Stimulated activated CD4-positive, alpha-beta T cell treated with anti-CD3 and anti-CD28 coated beads, Interleukin-12 subunit alpha, Interleukin-12 subunit beta, amount 100 ng/mL, for 24 hours (primary cell): ENCODE measurements around the gene PCK1.
"Not testable (repeated sequence)": the region's sequence is repeated elsewhere in the genome, so short reads cannot be mapped to it uniquely, and the experiment has no call there.

Experiments
- DNase-seq, 2 experiments: peaks; one replicate each; pipeline ENCODE4 v3.0.0-alpha.2; 2020; ENCODE audit warnings: low read depth in 2 of 2

Gene PCK1

GRCh38 chr20:57560554-57561355 is at the start of gene PCK1:
Gene PCK1, plus strand, starts transcription at chr20:57561110. Its CDS starts 302 bp downstream, at chr20:57561412.
- no peak for DNase-seq

GRCh38 chr20:57511709-57512108 is 49.2 kb upstream of the PCK1 start:
- DNase-seq, result not testable (repeated sequence)

- DNase-seq, result no peak
Observed at GRCh38 chr20:57512432-57512831, 48.5 kb upstream of the PCK1 start.

GRCh38 chr20:57513199-57513598 is 47.7 kb upstream of the PCK1 start:
- no peak for DNase-seq

GRCh38 chr20:57514273-57514751 is 46.6 kb upstream of the PCK1 start:
- DNase-seq, result peak in 1 of 2 experiments; percentile 22

GRCh38 chr20:57517904-57518303 is 43.0 kb upstream of the PCK1 start:
- DNase-seq, result no peak

- DNase-seq, result no peak
Observed at GRCh38 chr20:57522380-57523140, 38.4 kb upstream of the PCK1 start.

GRCh38 chr20:57523782-57524181 is 37.1 kb upstream of the PCK1 start:
- DNase-seq, result no peak

GRCh38 chr20:57524511-57525176 is 36.3 kb upstream of the PCK1 start, which contains the start of gene CTCFL:
Gene CTCFL, minus strand, starts transcription at chr20:57525140. Its CDS starts 935 bp downstream, at chr20:57524205.
- DNase-seq, result no peak

- no peak for DNase-seq
Observed at GRCh38 chr20:57525328-57526086, 35.4 kb upstream of the PCK1 start.

GRCh38 chr20:57526087-57526884 is 34.6 kb upstream of the PCK1 start:
- no peak for DNase-seq

- no peak for DNase-seq
Observed at GRCh38 chr20:57526885-57527460, 33.9 kb upstream of the PCK1 start.

GRCh38 chr20:57527728-57528127 is 33.2 kb upstream of the PCK1 start:
- no peak for DNase-seq

GRCh38 chr20:57528148-57528547 is 32.8 kb upstream of the PCK1 start:
- DNase-seq, result no peak

GRCh38 chr20:57529160-57529585 is 31.7 kb upstream of the PCK1 start:
- DNase-seq, result no peak

- no peak for DNase-seq
Observed at GRCh38 chr20:57529810-57530209, 31.1 kb upstream of the PCK1 start.

GRCh38 chr20:57530327-57530981 is 30.5 kb upstream of the PCK1 start:
- DNase-seq, result no peak

GRCh38 chr20:57532104-57532503 is 28.8 kb upstream of the PCK1 start:
- DNase-seq, result no peak

GRCh38 chr20:57535297-57535696 is 25.6 kb upstream of the PCK1 start:
- no peak for DNase-seq
